Panc1 (cell line): Measurements from ENCODE around the gene EPHA3.

Source experiments
- CTCF ChIP-seq: fragments of 450-650 bp; IDR thresholded peaks from 2 replicates; pipeline ENCODE4 v1.5.1; 2017; ENCODE audit warnings: mild to moderate bottlenecking
- POLR2AphosphoS5 ChIP-seq: IDR thresholded peaks from 2 replicates; pipeline ENCODE4 v1.6.1; 2012; ENCODE audit warnings: mild to moderate bottlenecking, low read depth, low read length, moderate library complexity
- SIN3A ChIP-seq: IDR thresholded peaks from 2 replicates; pipeline ENCODE4 v1.6.1; 2012; ENCODE audit warnings: low read depth, mild to moderate bottlenecking, low read length, moderate library complexity, borderline replicate concordance; ENCODE audit not compliant: insufficient read depth
- TCF7L2 ChIP-seq: IDR thresholded peaks from 2 replicates; pipeline ENCODE4 v1.6.1; 2011; ENCODE audit warnings: mild to moderate bottlenecking, low read depth, low read length, inconsistent platforms

- TF ChIP-seq CTCF (no peak), SIN3A (no peak), POLR2AphosphoS5 (no peak), TCF7L2 (no peak)
Observed at GRCh38 chr3:89182056-89182455, 74.6 kb downstream of the EPHA3 start.
